Esophagus squamous epithelium (tissue), 5 donors: Measurements from ENCODE around the gene RNU6-9. TPM values are rescaled to one million over a fixed set of nuclear protein-coding genes. Genes with fewer than 3 reads are reported as not detected.

Experiments
- DNase-seq: peaks from one replicate; lab custom pipeline; 2025; lab: John Stamatoyannopoulos, UW
- H3K27ac ChIP-seq, 4 donors: fragments of 200-600 bp; sonication (generic); one replicate each; pipeline ENCODE4 v1.5.1; 2016 to 2019; ENCODE audit warnings: mild to moderate bottlenecking in 1 of 4
- H3K27me3 ChIP-seq, 4 donors: fragments of 200-600 bp; sonication (generic); 1 replicate in 3 of 4; 2 replicates in 1 of 4; pipeline versions ENCODE4 v1.5.1 to v1.6.0; 2017 to 2021; ENCODE audit warnings: antibody characterized with exemption in 1 of 4
- H3K36me3 ChIP-seq, 3 donors: fragments of 200-600 bp; sonication (generic); one replicate each; pipeline ENCODE4 v1.5.1; 2016 to 2019
- H3K4me1 ChIP-seq, 3 donors: fragments of 200-600 bp; sonication (generic); one replicate each; pipeline ENCODE4 v1.5.1; 2017 to 2019
- H3K4me3 ChIP-seq, 4 donors: fragments of 200-600 bp; sonication (generic); 1 replicate in 3 of 4; 2 replicates in 1 of 4; pipeline ENCODE4 v1.5.1; 2016 to 2019; ENCODE audit warnings: mild to moderate bottlenecking in 2 of 4, moderate library complexity in 1 of 4
- H3K9me3 ChIP-seq, 3 donors: fragments of 200-600 bp; sonication (generic); one replicate each; pipeline ENCODE4 v1.5.1; 2016 to 2019
- POLR2A ChIP-seq, 4 donors: fragments of 450-650 bp; IDR thresholded peaks; one replicate each; pipeline ENCODE4 v1.6.1; 2017; ENCODE audit warnings: antibody characterized with exemption in 4 of 4, mild to moderate bottlenecking in 4 of 4, moderate library complexity in 3 of 4
- WGBS, 2 donors: methylation state at CpG; one replicate each; pipeline ENCODE4 v1.1.5; 2018; 5-methylcytosine and 5-hydroxymethylcytosine counted together
- intact Hi-C: fragments of 100-400 bp; cut with DNase I; formaldehyde crosslinking; loops from one replicate; pipeline ENCODE4 v1.15.0; 2022
- total RNA-seq, 4 donors: library from RNA; depleted of rRNA; stranded (reverse); fragments of >200 nt; gene quantifications; one replicate each; pipeline ENCODE4 v1.1.0, GENCODE V29; 2016
- TF ChIP-seq, protein P1 (sequence below), 6 experiments: fragments of 450-650 bp in 4 of 6; fragments of 200-600 bp in 2 of 6; sonication (generic) in 2 of 6; IDR thresholded peaks; one replicate each; pipeline ENCODE4 v1.5.1; 2016 to 2019; ENCODE audit warnings: antibody characterized with exemption in 6 of 6, mild to moderate bottlenecking in 4 of 6, moderate library complexity in 4 of 6
- donor health status: DM: yes; HTN: yes; CAD: no.

Gene RNU6-9
- total RNA-seq, 4 donors from 2014 or later = not detected

DNA sequence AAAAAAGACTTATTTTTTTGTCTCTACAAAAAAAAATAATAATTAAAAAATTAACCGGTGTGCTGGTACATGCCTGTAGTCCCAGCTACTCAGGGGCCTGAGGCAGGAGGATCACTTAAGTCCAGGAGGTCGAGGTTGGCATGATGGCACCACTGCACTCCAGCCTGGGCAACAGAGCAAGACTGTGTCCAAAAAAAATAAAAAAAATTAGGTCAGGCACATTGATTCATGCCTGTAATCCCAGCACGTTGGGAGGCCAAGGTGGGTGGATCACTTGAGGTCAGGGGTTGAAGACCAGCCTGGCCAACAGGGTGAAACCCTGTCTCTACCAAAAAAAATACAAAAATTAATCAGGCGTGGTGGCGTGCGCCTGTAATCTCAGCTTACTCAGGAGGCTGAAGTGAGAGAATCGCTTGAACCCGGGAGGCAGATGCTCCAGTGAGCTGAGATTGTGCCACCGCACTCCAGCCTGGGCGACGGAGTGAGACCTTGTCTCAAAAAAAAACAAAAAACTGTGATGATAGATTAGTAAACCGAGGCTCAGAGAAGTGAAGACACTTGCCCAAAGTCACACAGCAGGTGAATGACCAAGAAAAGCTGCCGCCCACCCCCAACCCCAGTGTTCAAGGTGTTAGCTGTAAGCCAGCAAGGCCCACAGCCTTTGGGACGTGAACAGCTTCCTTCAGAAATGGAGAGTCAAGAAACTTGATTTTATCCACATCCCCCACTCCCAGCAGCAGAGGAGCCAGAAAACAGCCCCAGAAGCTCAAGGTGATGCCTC, 9.4 kb downstream of the RNU6-9 start:
- Histone ChIP-seq H3K36me3 (peaks cover 8 to 46% (median 14%) of the 10 kb centered on the region in 3 donors), H3K9me3 (no peaks in the 10 kb centered on the region), H3K4me1 (peaks cover 10 to 41% (median 11%) of the 10 kb centered on the region in 3 donors), H3K27ac (peak overlapping the region in 2 of 4 donors; percentile 5), H3K27me3 (no peaks in the 10 kb centered on the region), H3K4me3 (no peak overlapping the region)
- 83 to 88% methylated on average over 14 of the region's 14 CpGs for WGBS, 2 donors
- intact Hi-C loops = no loop called here
- TF ChIP-seq POLR2A (IDR thresholded peaks at IDR 0.05) = no peak
- TF ChIP-seq, protein P1, sequence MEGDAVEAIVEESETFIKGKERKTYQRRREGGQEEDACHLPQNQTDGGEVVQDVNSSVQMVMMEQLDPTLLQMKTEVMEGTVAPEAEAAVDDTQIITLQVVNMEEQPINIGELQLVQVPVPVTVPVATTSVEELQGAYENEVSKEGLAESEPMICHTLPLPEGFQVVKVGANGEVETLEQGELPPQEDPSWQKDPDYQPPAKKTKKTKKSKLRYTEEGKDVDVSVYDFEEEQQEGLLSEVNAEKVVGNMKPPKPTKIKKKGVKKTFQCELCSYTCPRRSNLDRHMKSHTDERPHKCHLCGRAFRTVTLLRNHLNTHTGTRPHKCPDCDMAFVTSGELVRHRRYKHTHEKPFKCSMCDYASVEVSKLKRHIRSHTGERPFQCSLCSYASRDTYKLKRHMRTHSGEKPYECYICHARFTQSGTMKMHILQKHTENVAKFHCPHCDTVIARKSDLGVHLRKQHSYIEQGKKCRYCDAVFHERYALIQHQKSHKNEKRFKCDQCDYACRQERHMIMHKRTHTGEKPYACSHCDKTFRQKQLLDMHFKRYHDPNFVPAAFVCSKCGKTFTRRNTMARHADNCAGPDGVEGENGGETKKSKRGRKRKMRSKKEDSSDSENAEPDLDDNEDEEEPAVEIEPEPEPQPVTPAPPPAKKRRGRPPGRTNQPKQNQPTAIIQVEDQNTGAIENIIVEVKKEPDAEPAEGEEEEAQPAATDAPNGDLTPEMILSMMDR (IDR thresholded peaks at IDR 0.05) = no peak
- DNase-seq = no peak

DNA sequence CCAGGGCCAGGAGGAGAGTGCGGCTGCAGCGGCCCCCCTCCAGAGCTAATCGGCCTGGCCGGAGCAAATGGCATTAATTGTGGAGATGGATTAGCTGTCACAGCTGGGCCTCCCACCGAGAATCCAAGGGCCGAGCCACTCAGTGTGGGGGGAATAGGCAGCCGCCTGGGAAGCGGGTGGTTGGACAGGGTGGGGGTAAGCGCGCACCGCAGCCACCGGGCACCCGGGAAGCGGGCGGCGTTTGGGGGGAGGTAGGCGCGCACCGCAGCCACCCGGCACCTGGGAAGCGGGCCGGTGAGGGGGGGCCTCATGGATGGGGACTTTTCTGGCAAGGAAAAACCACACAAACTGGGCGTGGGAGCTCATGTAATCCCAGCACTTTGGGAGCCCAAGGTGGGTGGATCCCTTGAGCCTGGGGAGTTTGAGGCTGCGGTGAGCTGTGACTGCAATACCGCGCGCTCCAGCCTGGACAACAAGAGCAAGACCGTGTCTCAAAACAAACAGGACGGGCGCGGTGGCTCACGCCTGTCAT, 10.0 kb downstream of the RNU6-9 start:
- H3K27me3 ChIP-seq = no peaks in the 10 kb centered on the region
- intact Hi-C loops = no loop called here
- H3K36me3 ChIP-seq = peaks cover 8 to 42% (median 14%) of the 10 kb centered on the region in 3 donors
- WGBS, 2 donors = 56 to 65% methylated on average over 8 to 11 of the region's 32 CpGs
- no peaks in the 10 kb centered on the region for H3K9me3 ChIP-seq
- no peak for DNase-seq
- TF ChIP-seq, protein P1 (IDR thresholded peaks at IDR 0.05) = no peak
- no peak for TF ChIP-seq POLR2A (IDR thresholded peaks at IDR 0.05)
- peaks cover 11 to 46% (median 11%) of the 10 kb centered on the region in 3 donors for H3K4me1 ChIP-seq
- peak overlapping the region in 1 of 4 donors; percentile 12 for H3K4me3 ChIP-seq
- H3K27ac ChIP-seq = peak overlapping the region in 2 of 4 donors; percentile 5

DNA sequence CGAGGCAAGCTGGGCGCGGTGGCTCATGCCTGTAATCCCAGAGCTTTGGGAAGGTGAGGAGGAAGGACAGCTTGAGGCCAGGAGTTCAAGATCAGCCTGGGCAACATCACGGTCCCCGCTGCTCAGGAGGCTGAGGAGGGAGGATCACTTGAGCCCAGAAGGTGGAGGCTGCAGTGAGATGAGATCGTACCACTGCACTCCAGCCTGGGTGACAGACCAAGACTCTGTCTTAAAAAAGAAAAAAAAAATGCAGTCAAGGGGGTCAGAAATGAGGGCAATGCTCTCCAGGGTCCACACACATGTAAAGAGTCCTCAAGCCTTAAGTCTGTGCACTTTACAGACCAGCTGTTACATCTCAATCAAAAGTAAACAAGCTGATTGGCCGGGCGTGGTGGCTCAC, 11.3 kb downstream of the RNU6-9 start:
- intact Hi-C loops = no loop called here
- Histone ChIP-seq H3K36me3 (peaks cover 0 to 29% (median 6%) of the 10 kb centered on the region in 3 donors), H3K4me3 (no peak overlapping the region), H3K4me1 (peaks cover 21 to 59% (median 22%) of the 10 kb centered on the region in 3 donors), H3K9me3 (no peaks in the 10 kb centered on the region), H3K27me3 (no peaks in the 10 kb centered on the region), H3K27ac (no peak overlapping the region)
- TF ChIP-seq POLR2A (IDR thresholded peaks at IDR 0.05) = no peak
- TF ChIP-seq, protein P1 (IDR thresholded peaks at IDR 0.05) = no peak
- WGBS, 2 donors = 81 to 82% methylated on average over 8 of the region's 8 CpGs
- no peak for DNase-seq

DNA sequence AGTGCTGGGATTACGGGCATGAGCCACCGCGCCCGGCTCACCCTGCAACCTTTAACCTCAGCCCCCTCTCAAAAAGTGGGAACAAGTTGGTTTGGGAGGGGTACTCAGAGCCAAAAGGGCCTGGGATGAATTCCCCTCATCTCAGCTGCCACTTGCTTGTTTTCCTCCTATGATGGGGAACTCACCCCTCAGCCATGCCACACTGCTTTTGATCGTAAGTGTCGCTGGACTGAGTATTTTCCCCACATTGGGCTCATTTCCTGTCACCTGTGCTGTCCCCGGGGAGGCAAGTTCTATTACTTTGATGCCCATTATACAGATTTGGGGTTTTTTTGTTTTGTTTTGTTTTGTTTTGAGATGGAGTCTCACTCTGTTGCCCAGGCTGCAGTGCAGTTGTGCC, 13.2 kb downstream of the RNU6-9 start:
- 91 to 94% methylated on average over 6 to 7 of the region's 7 CpGs for WGBS, 2 donors
- peaks cover 0 to 13% (median 0%) of the 10 kb centered on the region in 3 donors for H3K36me3 ChIP-seq
- peaks cover 23 to 63% (median 29%) of the 10 kb centered on the region in 3 donors for H3K4me1 ChIP-seq
- H3K9me3 ChIP-seq = no peaks in the 10 kb centered on the region
- no peak overlapping the region for H3K27ac ChIP-seq
- no peaks in the 10 kb centered on the region for H3K27me3 ChIP-seq
- intact Hi-C loops = no loop called here
- DNase-seq = no peak
- TF ChIP-seq, protein P1 (IDR thresholded peaks at IDR 0.05) = no peak
- no peak for TF ChIP-seq POLR2A (IDR thresholded peaks at IDR 0.05)
- H3K4me3 ChIP-seq = no peak overlapping the region
